PC-3 (cell line): ENCODE results near the gene ANLN.
"Not testable (repeated sequence)": the region's sequence is repeated elsewhere in the genome, so short reads cannot be mapped to it uniquely, and the experiment has no call there.

Experiments
- CTCF ChIP-seq: fragments of 300-600 bp; sonication (generic); conservative IDR thresholded peaks from 2 replicates; pipeline ENCODE4 v1.5.1; 2017; ENCODE audit warnings: antibody characterized with exemption, low read depth, mild to moderate bottlenecking, low read length
- EZH2 ChIP-seq: fragments of 300-600 bp; sonication (generic); IDR thresholded peaks from one replicate; pipeline ENCODE4 v1.6.1; 2017; ENCODE audit warnings: antibody characterized with exemption, mild to moderate bottlenecking, low read length; ENCODE audit not compliant: unreplicated experiment

GRCh38 chr7:36497176-36497575, 107.5 kb downstream of the ANLN start:
- not testable (repeated sequence) for TF ChIP-seq CTCF, EZH2
